ENCODE results near the gene ZNF613.

Gene ZNF613

GRCh38 chr19:51916167-51916566 is 11.1 kb upstream of the ZNF613 start:
- Histone ChIP-seq H3K27ac (no peak overlapping the region), H3K4me3 (no peak overlapping the region)
- TF ChIP-seq, protein P1, sequence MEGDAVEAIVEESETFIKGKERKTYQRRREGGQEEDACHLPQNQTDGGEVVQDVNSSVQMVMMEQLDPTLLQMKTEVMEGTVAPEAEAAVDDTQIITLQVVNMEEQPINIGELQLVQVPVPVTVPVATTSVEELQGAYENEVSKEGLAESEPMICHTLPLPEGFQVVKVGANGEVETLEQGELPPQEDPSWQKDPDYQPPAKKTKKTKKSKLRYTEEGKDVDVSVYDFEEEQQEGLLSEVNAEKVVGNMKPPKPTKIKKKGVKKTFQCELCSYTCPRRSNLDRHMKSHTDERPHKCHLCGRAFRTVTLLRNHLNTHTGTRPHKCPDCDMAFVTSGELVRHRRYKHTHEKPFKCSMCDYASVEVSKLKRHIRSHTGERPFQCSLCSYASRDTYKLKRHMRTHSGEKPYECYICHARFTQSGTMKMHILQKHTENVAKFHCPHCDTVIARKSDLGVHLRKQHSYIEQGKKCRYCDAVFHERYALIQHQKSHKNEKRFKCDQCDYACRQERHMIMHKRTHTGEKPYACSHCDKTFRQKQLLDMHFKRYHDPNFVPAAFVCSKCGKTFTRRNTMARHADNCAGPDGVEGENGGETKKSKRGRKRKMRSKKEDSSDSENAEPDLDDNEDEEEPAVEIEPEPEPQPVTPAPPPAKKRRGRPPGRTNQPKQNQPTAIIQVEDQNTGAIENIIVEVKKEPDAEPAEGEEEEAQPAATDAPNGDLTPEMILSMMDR (IDR thresholded peaks at IDR 0.05), result no peak
- DNase-seq (ENCODE audit: low spot score), result no peak

- H3K4me3 ChIP-seq, result no peak overlapping the region
- H3K27ac ChIP-seq, result no peak overlapping the region
- TF ChIP-seq, protein P1 (IDR thresholded peaks at IDR 0.05), result no peak
- no peak for DNase-seq (ENCODE audit: low spot score)
Observed at GRCh38 chr19:51919606-51920005, 7.7 kb upstream of the ZNF613 start.

- peak overlapping the region; percentile 18 for H3K4me3 ChIP-seq
- DNase-seq (ENCODE audit: low spot score), result no peak
- TF ChIP-seq, protein P1 (IDR thresholded peaks at IDR 0.05), result no peak
Observed at GRCh38 chr19:51921949-51922348, 5.3 kb upstream of the ZNF613 start.

DNA sequence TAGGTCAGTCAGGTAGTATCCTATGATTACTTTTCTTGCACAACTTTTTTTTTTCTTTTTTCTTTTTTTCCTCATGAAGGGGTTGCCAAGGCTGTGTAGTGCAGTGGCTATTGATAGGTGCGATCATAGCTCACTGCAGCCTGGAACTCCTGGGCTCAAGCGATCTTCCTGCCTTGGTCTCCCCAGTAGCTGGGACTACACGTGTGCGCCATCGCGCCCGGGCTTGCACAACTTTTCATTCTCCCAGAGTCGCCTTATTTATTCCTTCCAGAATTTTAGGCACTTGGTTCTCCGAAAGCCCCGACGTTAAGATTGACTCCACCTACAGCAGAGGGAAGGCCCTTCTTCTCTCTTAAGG is 867 bp upstream of the ZNF613 start:
- Histone ChIP-seq H3K27ac (peak overlapping the region; percentile 31 to 72), H3K4me3 (peak overlapping the region; percentile 85)
- TF ChIP-seq, protein P1 (IDR thresholded peaks at IDR 0.05), result no peak
- no peak for DNase-seq (ENCODE audit: low spot score)

More at GRCh38 chr19:51921949-51922348, 5.3 kb upstream of the ZNF613 start:
- no peak overlapping the region for H3K27ac ChIP-seq

DNA sequence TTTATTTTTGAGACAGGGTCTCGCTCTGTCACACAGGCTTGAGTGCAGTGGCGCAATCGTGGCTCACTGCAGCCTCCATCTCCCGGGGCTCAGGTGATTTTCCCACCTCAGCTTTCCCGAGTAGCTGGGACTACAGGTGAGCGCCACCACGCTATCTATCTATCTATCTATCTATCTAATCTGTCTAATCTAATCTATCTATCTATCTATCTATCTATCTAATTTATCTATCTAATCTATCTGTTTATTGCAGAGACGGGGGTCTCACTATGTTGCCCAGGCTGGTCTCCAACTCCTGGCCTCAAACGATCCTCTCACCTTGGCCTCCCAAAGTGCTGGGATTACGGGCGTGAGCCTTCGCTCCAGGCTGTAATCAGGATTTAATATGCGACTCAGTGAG is 587 bp downstream of the ZNF613 start:
- no peak for DNase-seq (ENCODE audit: low spot score)
- Histone ChIP-seq H3K4me3 (peak overlapping the region; percentile 85), H3K27ac (peak overlapping the region; percentile 31 to 72)
- TF ChIP-seq, protein P1 (IDR thresholded peaks at IDR 0.05), result no peak

DNA sequence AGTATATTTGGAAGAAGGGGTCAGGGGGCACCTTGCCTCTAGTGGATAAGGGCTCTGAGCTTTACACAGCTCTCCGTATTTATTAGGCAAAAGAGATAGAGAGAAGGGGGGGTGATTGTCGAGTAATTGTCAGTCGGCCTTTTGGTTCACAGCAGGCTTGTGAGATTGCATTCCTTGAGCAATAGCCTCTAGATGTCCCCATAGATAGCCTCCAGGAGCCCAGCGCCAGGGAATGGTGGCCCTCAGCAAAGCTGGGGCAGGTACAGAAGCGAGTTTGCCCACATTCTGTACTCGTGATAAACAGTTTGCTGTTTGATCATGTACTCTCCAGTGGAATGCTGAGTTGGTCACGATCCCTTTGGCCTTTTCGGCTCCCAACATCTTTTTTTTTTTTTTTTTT is 4.6 kb downstream of the ZNF613 start:
- TF ChIP-seq, protein P1 (IDR thresholded peaks at IDR 0.05), result no peak
- DNase-seq (ENCODE audit: low spot score), result no peak
- no peak overlapping the region for H3K27ac ChIP-seq
- H3K4me3 ChIP-seq, result no peak overlapping the region

DNA sequence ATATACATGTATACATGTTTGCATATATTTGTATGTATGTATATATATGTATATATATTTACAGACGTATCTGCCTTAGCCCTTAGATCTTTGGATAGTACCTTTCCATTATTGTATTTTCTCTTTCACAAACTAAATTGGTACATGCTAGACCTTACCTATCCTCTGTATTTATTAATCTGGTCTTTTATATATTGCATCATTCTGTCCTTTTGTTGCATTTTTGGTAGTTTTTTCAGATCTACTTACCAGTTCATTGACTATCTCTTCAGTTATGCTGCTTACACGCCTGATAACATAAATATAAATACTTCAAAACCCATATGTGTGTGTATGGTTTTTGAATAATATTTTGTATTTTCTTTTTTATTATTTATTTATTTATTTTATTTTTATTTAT is 11.7 kb downstream of the ZNF613 start:
- H3K4me3 ChIP-seq, result no peak overlapping the region
- H3K27ac ChIP-seq, result no peak overlapping the region
- DNase-seq (ENCODE audit: low spot score), result no peak
- TF ChIP-seq, protein P1 (IDR thresholded peaks at IDR 0.05), result no peak
